HG03342 (cell line): ENCODE measurements around the gene TRIP6.
"Not testable (repeated sequence)": the region's sequence is repeated elsewhere in the genome, so short reads cannot be mapped to it uniquely, and the experiment has no call there.

ENCODE experiments used
- ATAC-seq: cut with Tn5 transposase; IDR thresholded peaks from one replicate; pipeline ENCODE4 v1.9.1; 2021; ENCODE audit warnings: mild to moderate bottlenecking, moderate library complexity; ENCODE audit not compliant: unreplicated experiment

Gene TRIP6

GRCh38 chr7:100910443-100910842 is 43.3 kb downstream of the TRIP6 start:
- not testable (repeated sequence) for ATAC-seq

GRCh38 chr7:100911484-100911883 is 44.3 kb downstream of the TRIP6 start:
- ATAC-seq: no peak

GRCh38 chr7:100914208-100914878 is 47.2 kb downstream of the TRIP6 start:
- no peak for ATAC-seq

- no peak for ATAC-seq
Observed at GRCh38 chr7:100914879-100915447, 47.8 kb downstream of the TRIP6 start.

- not testable (repeated sequence) for ATAC-seq
Observed at GRCh38 chr7:100919335-100919734, 52.1 kb downstream of the TRIP6 start.

GRCh38 chr7:100919779-100920437 is 52.7 kb downstream of the TRIP6 start:
- not testable (repeated sequence) for ATAC-seq

- ATAC-seq: no peak
Observed at GRCh38 chr7:100921039-100921438, 53.9 kb downstream of the TRIP6 start.
